Stimulated activated effector memory CD8-positive, alpha-beta T cell treated with anti-CD3 and anti-CD28 coated beads, Interleukin-12 subunit alpha, Interleukin-12 subunit beta, amount 100 ng/mL, for 72 hours (primary cell): ENCODE data around the gene CTRL.

Source experiments
- ATAC-seq: fragments of 150-1000 bp; cut with Tn5 transposase; 2 replicates; pipeline ENCODE4 v1.10.0; 2021
- DNase-seq, 2 donors: peaks; one replicate each; pipeline ENCODE4 v3.0.0; 2021 to 2022; ENCODE audit warnings: low spot score in 2 of 2
- H3K27ac Mint-ChIP-seq: one replicate; pipeline ENCODE4 v1.8.0; 2022; ENCODE audit warnings: mild to moderate bottlenecking, mixed read lengths
- H3K36me3 Mint-ChIP-seq: one replicate; pipeline ENCODE4 v1.8.0; 2022; ENCODE audit warnings: mild to moderate bottlenecking, mixed read lengths
- H3K4me1 Mint-ChIP-seq: one replicate; pipeline ENCODE4 v1.8.0; 2022; ENCODE audit warnings: mixed read lengths
- H3K4me3 Mint-ChIP-seq: one replicate; pipeline ENCODE4 v1.8.0; 2022; ENCODE audit warnings: mild to moderate bottlenecking, mixed read lengths
- H3K9me3 Mint-ChIP-seq: one replicate; pipeline ENCODE4 v1.8.0; 2022; ENCODE audit warnings: mixed read lengths

The CTRL gene

GRCh38 chr16:67907397-67908180 is 24.1 kb downstream of the CTRL start:
- Mint-ChIP-seq H3K27ac (peak overlapping the region; percentile 73), H3K9me3 (no peaks in the 10 kb centered on the region), H3K4me3 (no peak overlapping the region), H3K4me1 (peaks cover 16% of the 10 kb centered on the region), H3K36me3 (peaks cover 21% of the 10 kb centered on the region)
- peak; percentile 45 for ATAC-seq
- DNase-seq: no peak

DNA sequence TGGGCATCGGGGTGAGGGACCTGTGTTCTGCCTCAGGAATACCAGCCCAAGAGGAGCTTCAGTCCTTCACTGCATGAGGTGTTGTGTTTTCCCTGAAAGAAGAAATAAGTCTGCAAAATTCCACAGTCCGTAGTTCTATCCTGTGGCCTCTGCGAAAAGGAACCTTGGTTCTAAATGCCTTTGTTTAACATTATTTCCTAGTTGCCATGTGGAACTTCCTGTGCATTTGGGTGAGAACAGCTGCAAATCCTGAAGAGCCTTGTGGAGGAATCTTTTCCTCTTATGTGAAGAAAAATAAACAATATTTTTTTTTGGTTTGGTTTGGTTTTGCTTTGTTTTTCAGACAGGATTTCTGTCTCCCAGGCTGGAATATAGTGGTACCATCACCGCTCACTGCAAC is 28.8 kb downstream of the CTRL start:
- ATAC-seq (no peak), DNase-seq (no peak)
- Mint-ChIP-seq H3K9me3 (no peaks in the 10 kb centered on the region), H3K4me1 (peaks cover 12% of the 10 kb centered on the region), H3K27ac (peak overlapping the region; percentile 21), H3K36me3 (peaks cover 5% of the 10 kb centered on the region), H3K4me3 (no peak overlapping the region)

DNA sequence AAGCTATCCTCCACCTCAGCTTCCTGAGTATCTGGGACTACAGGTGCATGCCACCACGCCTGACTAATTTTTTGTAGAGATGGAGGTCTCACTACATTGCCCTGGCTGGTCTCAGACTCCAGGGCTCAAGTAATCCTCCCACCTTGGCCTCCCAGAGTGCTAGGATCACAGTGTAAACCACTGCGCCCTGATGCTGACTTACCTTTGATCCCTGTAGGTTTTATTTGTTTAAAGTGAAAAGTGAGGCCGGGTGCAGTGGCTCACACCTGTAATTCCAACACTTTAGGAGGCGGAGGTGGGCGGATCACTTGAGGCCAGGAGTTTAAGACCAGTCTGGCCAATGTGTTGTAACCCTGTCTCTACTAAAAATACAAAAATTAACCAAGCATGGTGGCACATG is 29.9 kb downstream of the CTRL start:
- no peak overlapping the region for H3K4me3 Mint-ChIP-seq
- H3K4me1 Mint-ChIP-seq: peaks cover 15% of the 10 kb centered on the region
- H3K27ac Mint-ChIP-seq: no peak overlapping the region
- H3K9me3 Mint-ChIP-seq: no peaks in the 10 kb centered on the region
- DNase-seq (no peak), ATAC-seq (no peak)
- no peaks in the 10 kb centered on the region for H3K36me3 Mint-ChIP-seq

DNA sequence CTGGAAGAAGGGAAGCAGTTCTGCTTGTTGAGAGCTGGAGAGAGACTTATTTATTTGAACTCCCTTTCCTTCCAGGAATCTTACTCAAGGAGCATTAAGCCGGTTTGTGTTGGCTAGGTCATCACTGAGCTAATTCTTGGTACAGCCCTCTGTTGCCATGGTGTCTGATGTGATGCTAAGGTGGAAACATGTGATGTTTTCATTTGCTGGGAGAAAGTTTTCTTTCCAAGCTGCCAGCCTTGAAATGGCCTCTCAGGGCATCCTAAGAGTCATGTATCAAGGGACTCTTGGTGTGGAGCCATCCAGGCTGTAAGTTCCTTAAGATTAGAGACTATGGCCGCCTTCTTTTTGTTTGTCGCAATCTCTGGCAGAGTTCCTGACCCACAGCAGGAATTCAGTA is 34.4 kb downstream of the CTRL start:
- peaks cover 10% of the 10 kb centered on the region for H3K36me3 Mint-ChIP-seq
- no peaks in the 10 kb centered on the region for H3K9me3 Mint-ChIP-seq
- H3K4me1 Mint-ChIP-seq: peaks cover 28% of the 10 kb centered on the region

GRCh38 chr16:67893743-67894399 is 37.8 kb downstream of the CTRL start:
- Mint-ChIP-seq H3K4me3 (peak overlapping the region; percentile 94), H3K4me1 (peaks cover 21% of the 10 kb centered on the region), H3K27ac (peak overlapping the region; percentile 96), H3K9me3 (no peaks in the 10 kb centered on the region), H3K36me3 (peaks cover 10% of the 10 kb centered on the region)
- no peak for DNase-seq
- ATAC-seq: no peak

More for the DNA sequence above, 34.4 kb downstream of the CTRL start:
- DNase-seq: no peak
- no peak for ATAC-seq
- Mint-ChIP-seq H3K4me3 (no peak overlapping the region), H3K27ac (peak overlapping the region; percentile 20)

- Mint-ChIP-seq H3K36me3 (peaks cover 10% of the 10 kb centered on the region), H3K4me3 (peak within 1 kb of the TSS; percentile 94), H3K9me3 (no peaks in the 10 kb centered on the region), H3K27ac (peak within 1 kb of the TSS; percentile 96), H3K4me1 (peaks cover 21% of the 10 kb centered on the region)
- DNase-seq (peak; percentile 75 to 94), ATAC-seq (peak; percentile 99)
Measured at GRCh38 chr16:67892899-67893742, 38.5 kb downstream of the CTRL start, which contains the start of gene PSKH1. Gene PSKH1 (plus strand): TSS chr16:67893254. CDS start chr16:67908750, 15,496 bp downstream.

GRCh38 chr16:67892375-67892774 is 39.3 kb downstream of the CTRL start:
- H3K27ac Mint-ChIP-seq: peak overlapping the region; percentile 96
- H3K4me3 Mint-ChIP-seq: peak overlapping the region; percentile 94
- ATAC-seq (no peak), DNase-seq (no peak)
- H3K4me1 Mint-ChIP-seq: peaks cover 19% of the 10 kb centered on the region
- no peaks in the 10 kb centered on the region for H3K9me3 Mint-ChIP-seq
- peaks cover 10% of the 10 kb centered on the region for H3K36me3 Mint-ChIP-seq

DNA sequence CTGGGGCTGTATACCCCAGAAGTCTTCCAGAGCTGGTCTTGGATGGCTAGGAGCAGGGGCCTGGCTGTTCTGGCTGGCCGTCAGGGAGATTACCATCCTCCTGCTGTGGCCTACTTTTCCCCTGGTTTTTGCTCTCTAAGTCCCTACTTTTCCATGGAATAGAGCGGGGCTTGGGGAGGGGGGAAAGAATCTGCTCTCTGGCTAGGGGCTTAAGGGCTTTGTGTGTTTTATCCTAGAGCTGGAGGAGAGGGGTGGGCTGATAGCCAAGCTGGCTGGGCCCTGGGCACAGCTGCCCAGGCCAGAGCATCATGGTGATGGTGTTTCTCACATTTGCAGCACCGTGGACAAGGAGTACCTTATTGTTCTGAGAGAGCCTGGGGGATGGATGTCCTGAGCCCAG is 43.3 kb downstream of the CTRL start:
- no peak for DNase-seq
- H3K36me3 Mint-ChIP-seq: peaks cover 21% of the 10 kb centered on the region
- peaks cover 5% of the 10 kb centered on the region for H3K4me1 Mint-ChIP-seq
- ATAC-seq: no peak
- H3K9me3 Mint-ChIP-seq: no peaks in the 10 kb centered on the region
- peak overlapping the region; percentile 37 for H3K27ac Mint-ChIP-seq
- H3K4me3 Mint-ChIP-seq: no peak overlapping the region

DNA sequence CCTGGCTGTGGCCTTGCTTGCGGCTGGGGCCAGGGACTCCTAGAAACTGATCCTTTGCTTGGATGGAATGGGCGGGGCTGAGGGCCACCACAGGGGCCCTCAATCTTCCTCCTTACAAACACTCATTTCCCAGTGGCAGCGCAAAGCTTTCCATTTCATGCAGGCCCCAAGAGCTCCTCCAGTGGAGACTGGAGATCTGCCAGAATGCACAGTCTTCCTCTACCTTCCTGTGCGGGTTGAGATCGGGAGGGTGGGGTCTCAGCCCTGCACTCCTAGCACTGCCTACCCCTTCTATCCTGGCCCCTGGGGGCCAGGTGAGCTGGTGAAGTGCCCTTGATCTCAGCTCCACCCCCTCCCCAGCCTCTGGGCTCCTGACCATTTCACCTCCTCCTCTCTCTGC is 45.3 kb downstream of the CTRL start:
- Mint-ChIP-seq H3K27ac (no peak overlapping the region), H3K9me3 (no peaks in the 10 kb centered on the region), H3K4me1 (peaks cover 8% of the 10 kb centered on the region), H3K4me3 (no peak overlapping the region), H3K36me3 (peaks cover 32% of the 10 kb centered on the region)
- DNase-seq: no peak
- no peak for ATAC-seq

GRCh38 chr16:67885976-67886375 is 45.7 kb downstream of the CTRL start:
- ATAC-seq (no peak), DNase-seq (no peak)
- peaks cover 36% of the 10 kb centered on the region for H3K36me3 Mint-ChIP-seq
- peaks cover 8% of the 10 kb centered on the region for H3K4me1 Mint-ChIP-seq
- H3K4me3 Mint-ChIP-seq: no peak overlapping the region
- no peaks in the 10 kb centered on the region for H3K9me3 Mint-ChIP-seq
- H3K27ac Mint-ChIP-seq: no peak overlapping the region

DNA sequence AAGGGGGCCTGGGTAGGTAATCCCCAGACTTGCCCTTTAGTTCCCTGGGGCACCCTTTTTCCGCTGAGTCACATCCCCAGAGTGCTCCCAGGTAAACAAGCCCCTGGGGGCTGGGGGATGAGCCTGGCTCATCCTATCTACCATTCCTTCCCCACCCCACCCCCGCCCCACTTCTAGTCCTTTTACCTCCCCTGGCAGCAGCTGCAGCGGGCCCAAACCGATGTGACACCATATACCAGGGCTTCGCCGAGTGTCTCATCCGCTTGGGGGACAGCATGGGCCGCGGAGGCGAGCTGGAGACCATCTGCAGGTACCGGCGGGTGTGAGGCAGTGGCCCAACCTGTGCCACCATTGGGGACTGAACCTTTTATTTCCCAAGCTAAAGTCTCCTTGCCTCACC is 46.1 kb downstream of the CTRL start:
- H3K27ac Mint-ChIP-seq: no peak overlapping the region
- peaks cover 8% of the 10 kb centered on the region for H3K4me1 Mint-ChIP-seq

GRCh38 chr16:67884684-67885083 is 47.0 kb downstream of the CTRL start, which contains the start of gene NRN1L:
Gene NRN1L (plus strand): TSS chr16:67884885. CDS start chr16:67884904, 19 bp downstream.
- peak within 1 kb of the TSS; percentile 64 for H3K27ac Mint-ChIP-seq
- ATAC-seq (no peak), DNase-seq (no peak)
- no peak within 1 kb of the TSS for H3K4me3 Mint-ChIP-seq
- H3K36me3 Mint-ChIP-seq: peaks cover 49% of the 10 kb centered on the region
- H3K4me1 Mint-ChIP-seq: peaks cover 8% of the 10 kb centered on the region
- H3K9me3 Mint-ChIP-seq: no peaks in the 10 kb centered on the region

More for the DNA sequence above, 46.1 kb downstream of the CTRL start:
- H3K36me3 Mint-ChIP-seq: peaks cover 40% of the 10 kb centered on the region
- H3K9me3 Mint-ChIP-seq: no peaks in the 10 kb centered on the region
- DNase-seq (no peak), ATAC-seq (no peak)
- no peak overlapping the region for H3K4me3 Mint-ChIP-seq

GRCh38 chr16:67883872-67884261 is 47.8 kb downstream of the CTRL start:
- peak overlapping the region; percentile 64 for H3K27ac Mint-ChIP-seq
- peak; percentile 76 for ATAC-seq
- peak; percentile 68 to 83 for DNase-seq
- H3K4me1 Mint-ChIP-seq: peaks cover 8% of the 10 kb centered on the region
- peaks cover 57% of the 10 kb centered on the region for H3K36me3 Mint-ChIP-seq
- no peaks in the 10 kb centered on the region for H3K9me3 Mint-ChIP-seq
- H3K4me3 Mint-ChIP-seq: no peak overlapping the region

DNA sequence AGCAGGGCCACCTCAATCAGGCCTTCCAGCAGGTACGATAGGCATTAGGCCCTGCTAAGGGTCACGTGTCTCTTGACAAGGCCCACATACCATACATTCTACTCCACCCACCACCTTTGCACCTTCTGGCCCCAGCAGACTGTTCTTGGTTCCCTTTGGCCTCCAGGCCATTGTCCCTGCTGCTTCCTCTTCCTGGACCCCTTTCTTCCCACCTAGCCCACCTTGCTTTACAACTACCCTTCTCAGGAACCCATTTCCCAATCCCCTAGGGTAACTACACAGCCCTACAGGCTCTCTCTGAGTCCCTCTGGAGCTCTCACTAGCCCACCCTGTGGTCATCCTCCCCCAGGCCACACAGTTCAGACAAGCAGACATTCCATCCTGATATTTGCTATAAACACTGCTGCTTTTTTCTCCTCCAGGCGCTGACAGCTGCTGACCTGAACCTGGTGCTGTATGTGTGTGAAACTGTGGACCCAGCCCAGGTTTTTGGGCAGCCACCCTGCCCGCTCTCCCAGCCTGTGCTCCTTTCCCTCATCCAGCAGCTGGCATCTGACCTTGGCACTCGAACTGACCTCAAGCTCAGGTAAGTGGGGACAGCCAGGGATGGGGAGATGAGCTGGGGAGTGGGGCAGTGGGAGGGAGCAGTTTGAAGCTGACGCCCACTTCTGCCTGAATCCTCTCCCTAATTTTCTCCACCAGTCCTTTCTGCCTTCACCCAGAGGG is 48.4 kb downstream of the CTRL start:
- peak overlapping the region; percentile 64 for H3K27ac Mint-ChIP-seq
- DNase-seq (no peak), ATAC-seq (peak; percentile 3)
- no peak overlapping the region for H3K4me3 Mint-ChIP-seq
- H3K4me1 Mint-ChIP-seq: peaks cover 8% of the 10 kb centered on the region
- H3K9me3 Mint-ChIP-seq: no peaks in the 10 kb centered on the region
- H3K36me3 Mint-ChIP-seq: peaks cover 63% of the 10 kb centered on the region
